A673 (cell line): ENCODE data around the gene IFT27. TPM values are rescaled to one million over a fixed set of nuclear protein-coding genes. Genes with fewer than 3 reads are reported as not detected.
"Not testable (repeated sequence)": the region's sequence is repeated elsewhere in the genome, so short reads cannot be mapped to it uniquely, and the experiment has no call there.

Experiments
- BruUV-seq: library from RNA; stranded (reverse); fragments of 400-500 nt; replicated peaks from 2 replicates; lab custom pipeline; 2021; lab: Mats Ljungman, UMichigan
- CTCF ChIA-PET: fragments of 300-600 bp; sonication (Branson Sonifier 250); formaldehyde crosslinking; loops from one replicate; lab custom pipeline; 2022; ENCODE audit warnings: antibody characterized with exemption; lab: Charles Lee
- POLR2A ChIA-PET: fragments of 300-600 bp; sonication (Branson Sonifier 250); formaldehyde crosslinking; loops from one replicate; lab custom pipeline; 2022; ENCODE audit warnings: antibody characterized with exemption; ENCODE audit not compliant: low non-redundant PET; lab: Charles Lee
- DNase-seq: peaks from one replicate; pipeline ENCODE4 v3.0.0-alpha.2; 2015; ENCODE audit warnings: low spot score
- H3K27ac ChIP-seq: fragments of 200-600 bp; sonication (generic); 2 replicates; pipeline ENCODE4 v1.5.1; 2016; ENCODE audit warnings: mixed run types, low read depth, mild to moderate bottlenecking, mixed read lengths, antibody characterized with exemption, low read length; ENCODE audit not compliant: poor library complexity, severe bottlenecking
- H3K27me3 ChIP-seq: fragments of 200-600 bp; sonication (generic); replicated peaks from 2 replicates; pipeline ENCODE4 v1.6.1; 2017; ENCODE audit warnings: mixed run types, low read depth, mild to moderate bottlenecking, mixed read lengths, antibody characterized with exemption, low read length; ENCODE audit not compliant: insufficient read depth, poor library complexity
- H3K36me3 ChIP-seq: fragments of 200-600 bp; sonication (generic); 2 replicates; pipeline ENCODE4 v1.6.1; 2016; ENCODE audit warnings: mixed run types, mild to moderate bottlenecking, mixed read lengths, antibody characterized with exemption, low read length; ENCODE audit not compliant: insufficient read depth, poor library complexity, severe bottlenecking
- H3K4me1 ChIP-seq: fragments of 200-600 bp; sonication (generic); 2 replicates; pipeline ENCODE4 v1.6.1; 2017; ENCODE audit warnings: mixed run types, mild to moderate bottlenecking, mixed read lengths, antibody characterized with exemption, low read length; ENCODE audit not compliant: insufficient read depth, poor library complexity, severe bottlenecking
- H3K4me3 ChIP-seq: fragments of 200-600 bp; sonication (generic); 2 replicates; pipeline ENCODE4 v1.5.1; 2016; ENCODE audit warnings: low read depth, mixed run types, mild to moderate bottlenecking, mixed read lengths, low read length; ENCODE audit not compliant: poor library complexity, severe bottlenecking
- H3K9me3 ChIP-seq: fragments of 200-600 bp; sonication (generic); 2 replicates; pipeline ENCODE4 v1.6.1; 2016; ENCODE audit warnings: mixed run types, low read depth, mild to moderate bottlenecking, mixed read lengths, antibody characterized with exemption, low read length; ENCODE audit not compliant: poor library complexity, severe bottlenecking
- CTCF ChIP-seq: fragments of 300-800, 200-600 bp; sonication (generic); conservative IDR thresholded peaks from 2 replicates; pipeline ENCODE4 v1.5.1; 2017; ENCODE audit warnings: low read depth, mild to moderate bottlenecking, antibody characterized with exemption, low read length, moderate library complexity, mixed read lengths
- EZH2 ChIP-seq: fragments of 200-600 bp; sonication (generic); IDR thresholded peaks from 2 replicates; pipeline ENCODE4 v1.6.1; 2017; ENCODE audit warnings: borderline replicate concordance, low read depth, mild to moderate bottlenecking, mixed read lengths, antibody characterized with exemption, low read length; ENCODE audit not compliant: poor library complexity, severe bottlenecking
- intact Hi-C: fragments of 100-400 bp; cut with micrococcal nuclease; formaldehyde crosslinking; loops from one replicate; pipeline ENCODE4 v1.10.0; 2022; ENCODE audit not compliant: unreplicated experiment
- total RNA-seq: library from RNA; stranded (reverse); gene quantifications from 2 replicates; pipeline ENCODE4 v1.2.3, GENCODE V29; 2021

The IFT27 gene
- total RNA-seq, 1 experiment from 2014 or later, result 24.9 TPM

- intact Hi-C loops, result no loop called here
- H3K4me3 ChIP-seq, result no peak overlapping the region
- no peak for DNase-seq
- no TSS peak for BruUV-seq
- peaks cover 5% of the 10 kb centered on the region for H3K27me3 ChIP-seq
- no peaks in the 10 kb centered on the region for H3K4me1 ChIP-seq
- TF ChIP-seq EZH2, result no peak
- H3K27ac ChIP-seq, result no peak overlapping the region
- no peaks in the 10 kb centered on the region for H3K9me3 ChIP-seq
- POLR2A ChIA-PET, result no interaction called here
- H3K36me3 ChIP-seq, result no peaks in the 10 kb centered on the region
- CTCF ChIA-PET, result no interaction called here
Observed at GRCh38 chr22:36731916-36732315, 44.0 kb downstream of the IFT27 start.

GRCh38 chr22:36731321-36731720, 44.6 kb downstream of the IFT27 start:
- H3K36me3 ChIP-seq, H3K4me3 ChIP-seq, H3K27me3 ChIP-seq, BruUV-seq, CTCF ChIA-PET, POLR2A ChIA-PET, H3K4me1 ChIP-seq, H3K9me3 ChIP-seq, intact Hi-C loops, H3K27ac ChIP-seq, DNase-seq: not testable (repeated sequence)

- no TSS peak for BruUV-seq
- ChIA-PET CTCF (no interaction called here), POLR2A (no interaction called here)
- no peak for DNase-seq
- TF ChIP-seq EZH2 (no peak), CTCF (no peak)
- Histone ChIP-seq H3K27ac (no peak overlapping the region), H3K4me3 (no peak overlapping the region), H3K36me3 (no peaks in the 10 kb centered on the region), H3K27me3 (no peaks in the 10 kb centered on the region), H3K9me3 (no peaks in the 10 kb centered on the region), H3K4me1 (no peaks in the 10 kb centered on the region)
- intact Hi-C loops, result no loop called here
Observed at GRCh38 chr22:36730176-36730858, 45.6 kb downstream of the IFT27 start.

- ChIA-PET CTCF (no interaction called here), POLR2A (no interaction called here)
- Histone ChIP-seq H3K27me3 (no peaks in the 10 kb centered on the region), H3K27ac (no peak overlapping the region), H3K4me1 (no peaks in the 10 kb centered on the region), H3K9me3 (no peaks in the 10 kb centered on the region), H3K36me3 (no peaks in the 10 kb centered on the region), H3K4me3 (no peak overlapping the region)
- BruUV-seq, result no TSS peak
- DNase-seq, result no peak
- no peak for TF ChIP-seq CTCF
- TF ChIP-seq EZH2, result no peak
- intact Hi-C loops, result no loop called here
Observed at GRCh38 chr22:36729321-36729720, 46.6 kb downstream of the IFT27 start.
